GM19099 (cell line): ENCODE results near the gene LAMA2.

Experiments
- POLR2A ChIP-seq: IDR thresholded peaks from 3 replicates; pipeline ENCODE4 v1.6.1; 2011; ENCODE audit warnings: low read depth; ENCODE audit not compliant: insufficient read length; ENCODE audit errors: extremely low read depth

LAMA2 gene

DNA sequence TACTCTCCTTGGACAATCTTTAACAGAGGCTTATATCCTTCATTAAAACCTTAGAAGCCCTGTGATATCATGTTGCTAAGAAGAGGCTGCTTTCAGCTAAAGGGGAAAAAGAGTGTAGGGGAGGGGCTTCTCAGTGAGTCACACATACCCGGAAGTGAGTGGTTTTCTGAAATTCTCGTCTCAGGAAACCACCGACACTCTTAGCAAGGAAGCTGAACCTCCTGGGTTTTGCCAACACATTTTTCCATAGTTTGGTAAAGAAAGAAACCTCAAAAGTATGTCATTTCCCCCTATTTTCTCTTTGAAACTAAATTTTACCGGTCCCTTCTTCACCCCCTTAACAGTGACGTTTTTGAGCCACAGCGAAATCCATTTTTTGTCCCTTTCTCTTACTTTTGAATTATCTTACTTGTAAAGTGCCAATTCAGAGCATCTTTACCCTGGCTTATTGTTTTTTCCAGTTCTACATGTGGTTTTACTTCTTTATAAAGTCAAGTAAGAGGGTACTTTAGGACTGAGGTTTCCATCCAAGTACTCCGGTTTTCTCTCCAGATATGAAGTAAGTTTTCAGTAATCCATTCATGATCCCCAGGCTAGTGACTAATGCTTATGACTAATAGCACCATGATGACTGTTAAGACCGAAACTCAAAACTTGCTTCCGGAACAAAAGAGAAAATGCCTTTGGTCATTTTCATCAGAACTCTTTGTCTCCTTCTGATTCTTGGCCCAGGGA, 607.8 kb downstream of the LAMA2 start:
- TF ChIP-seq POLR2A, result no peak

DNA sequence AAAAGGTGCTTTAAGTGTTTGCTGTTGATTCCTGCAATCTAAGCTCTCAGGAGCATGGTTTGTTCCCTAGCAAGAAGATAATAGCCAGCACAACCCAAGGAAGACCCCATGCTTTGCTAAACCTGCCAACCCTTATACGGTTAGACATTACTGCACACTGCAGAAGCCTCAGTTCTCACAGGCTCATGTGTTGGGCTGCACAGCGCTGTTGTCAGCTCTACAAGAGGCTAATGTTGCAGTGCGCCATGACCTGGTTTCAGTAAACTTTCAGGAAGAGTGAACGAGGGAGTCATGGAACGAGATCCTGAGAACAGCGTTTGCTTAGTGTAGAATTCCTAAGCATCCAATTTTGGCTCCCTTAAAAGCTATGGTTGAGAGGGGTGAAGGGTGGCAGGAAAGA, 608.5 kb downstream of the LAMA2 start:
- no peak for TF ChIP-seq POLR2A

DNA sequence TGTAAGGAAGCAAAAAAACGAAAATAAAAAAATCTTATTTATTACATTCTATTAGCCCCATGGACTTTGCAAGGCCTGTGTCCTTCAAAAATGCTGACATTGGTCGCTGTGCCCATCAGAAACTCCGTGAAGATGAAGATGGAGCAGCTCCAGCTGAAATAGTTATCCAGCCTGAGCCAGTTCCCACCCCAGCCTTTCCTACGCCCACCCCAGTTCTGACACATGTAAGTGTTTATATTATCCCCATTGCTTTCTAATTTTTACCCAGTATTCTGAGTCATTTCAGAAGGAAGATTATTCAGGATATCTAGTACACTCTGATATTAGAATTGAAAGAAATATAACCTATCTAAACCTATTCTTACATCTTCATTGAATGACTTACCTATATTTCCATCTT, 609.3 kb downstream of the LAMA2 start:
- TF ChIP-seq POLR2A, result no peak

DNA sequence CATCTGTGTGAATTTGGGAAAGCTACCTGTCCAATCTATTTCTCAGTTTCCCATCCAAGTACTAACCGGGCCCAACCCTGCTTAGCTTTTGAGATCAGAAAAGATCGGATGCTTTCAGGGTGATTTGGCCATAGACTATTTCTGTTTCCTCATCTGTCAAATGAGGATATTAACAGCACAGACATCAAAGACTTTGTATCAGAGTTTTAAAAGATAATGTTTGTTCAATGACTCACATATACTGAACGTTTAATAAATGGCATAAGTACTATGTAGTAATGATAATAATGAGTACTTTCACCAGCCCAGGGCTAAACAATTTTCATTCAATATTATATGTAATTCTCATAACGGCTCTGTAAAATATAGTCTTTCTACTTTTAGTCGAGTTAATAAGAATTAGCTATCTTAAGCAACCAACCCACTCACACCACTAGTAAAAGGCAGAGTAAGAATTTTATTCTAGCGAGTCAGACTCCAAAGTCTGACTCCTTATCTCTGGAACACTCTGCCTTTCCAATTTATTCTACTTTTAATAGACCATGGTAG, 610.5 kb downstream of the LAMA2 start:
- no peak for TF ChIP-seq POLR2A

GRCh38 chr6:129494099-129494498, 611.2 kb downstream of the LAMA2 start:
- TF ChIP-seq POLR2A, result no peak

DNA sequence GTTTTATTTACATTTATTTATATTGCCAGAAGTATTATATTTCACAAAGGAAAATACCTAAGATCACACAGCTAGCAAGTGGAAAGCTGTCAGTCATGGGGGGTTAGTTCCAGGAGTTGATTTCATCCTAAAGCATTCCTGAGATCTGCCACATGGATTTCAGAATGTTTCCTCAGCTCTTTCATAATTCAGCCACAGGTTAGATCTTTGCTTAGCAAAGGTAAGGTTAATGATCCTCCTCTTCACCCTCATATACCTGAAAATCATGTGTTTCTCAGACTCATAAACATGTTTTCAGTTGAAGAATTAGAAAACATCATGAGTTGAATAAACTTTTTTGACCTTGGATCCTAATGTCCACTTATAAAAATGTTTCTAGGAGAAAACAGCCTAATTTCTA, 611.6 kb downstream of the LAMA2 start:
- TF ChIP-seq POLR2A, result no peak

DNA sequence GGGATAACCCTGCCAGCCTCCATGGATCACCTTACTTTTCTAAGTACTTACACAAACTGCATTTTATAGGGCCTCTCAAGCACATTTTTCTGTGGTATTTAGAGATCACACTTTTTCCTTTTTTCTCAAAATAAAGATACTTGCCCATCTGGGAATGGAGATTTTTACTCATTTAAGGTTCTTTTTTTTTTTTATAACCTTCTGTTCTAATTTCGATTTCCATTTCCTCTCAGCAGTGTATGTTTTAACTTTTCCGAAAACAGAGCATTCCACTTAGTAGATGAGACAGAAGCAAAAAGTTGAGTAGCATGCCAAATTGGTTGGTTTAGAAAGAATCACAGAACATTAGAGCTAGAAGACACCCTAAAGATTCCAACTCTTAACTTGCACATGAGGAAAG, 612.7 kb downstream of the LAMA2 start:
- no peak for TF ChIP-seq POLR2A

DNA sequence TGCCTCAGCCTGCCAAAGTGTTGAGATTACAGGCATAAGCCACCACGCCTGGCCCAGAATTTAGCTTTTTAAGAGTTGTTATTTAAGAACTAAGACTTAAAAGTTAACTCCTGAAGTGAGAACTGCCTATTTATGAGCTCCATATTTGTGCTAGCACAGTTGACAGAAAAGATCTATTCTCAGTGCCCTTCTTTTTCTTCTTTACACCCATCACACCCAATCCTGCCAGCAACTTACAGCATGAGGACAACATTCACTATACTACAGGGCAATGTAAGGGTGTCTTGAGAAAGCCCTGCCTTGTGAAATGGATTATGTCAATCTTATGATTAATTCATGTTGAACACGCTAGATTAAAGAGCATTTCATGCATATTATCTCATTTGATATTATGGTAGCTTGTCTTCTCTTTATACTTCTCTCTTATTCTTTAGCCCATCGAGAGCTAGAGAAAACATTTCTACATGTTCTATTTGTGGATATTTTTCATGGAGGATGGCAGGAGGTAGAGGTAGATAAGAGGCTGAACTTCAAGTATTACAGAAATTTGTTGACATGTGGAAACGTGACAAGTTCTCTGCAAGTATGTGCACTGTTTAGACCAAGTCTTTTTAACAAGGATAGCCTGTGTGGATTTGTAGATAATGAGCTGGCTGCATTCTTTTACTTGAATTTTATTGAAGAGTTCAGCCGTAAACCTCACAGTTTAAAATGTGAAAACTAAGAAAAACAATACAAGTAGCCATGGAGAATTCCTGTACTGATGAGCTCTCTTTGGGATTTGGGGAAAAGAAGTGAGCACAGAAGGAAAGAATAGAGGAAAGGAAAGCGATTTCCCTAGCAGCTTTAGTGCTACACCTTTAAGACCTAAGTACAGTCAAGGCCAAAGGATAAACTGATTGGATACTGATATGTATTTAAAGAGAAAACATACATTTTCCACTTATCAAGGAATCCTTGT, 614.8 kb downstream of the LAMA2 start:
- no peak for TF ChIP-seq POLR2A

DNA sequence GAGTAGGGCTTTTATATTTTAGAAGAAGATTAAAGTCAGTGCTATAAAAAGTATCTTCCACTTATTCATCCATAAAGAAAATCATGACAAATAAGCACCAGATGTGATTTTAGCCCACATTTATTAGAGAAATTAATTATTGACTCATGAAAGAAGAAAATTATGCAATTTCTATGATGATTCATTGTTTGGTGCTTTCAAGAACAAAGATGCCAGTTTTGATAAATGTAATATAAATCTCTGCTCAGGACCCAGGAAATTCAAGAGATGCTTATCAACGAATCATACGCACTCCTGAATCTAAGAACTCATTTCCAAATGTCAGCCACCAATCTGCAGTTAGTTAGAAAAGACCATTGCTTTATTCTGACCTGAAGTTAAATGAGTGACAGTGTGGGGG, 615.6 kb downstream of the LAMA2 start:
- TF ChIP-seq POLR2A, result no peak

GRCh38 chr6:129498950-129499842, 616.3 kb downstream of the LAMA2 start:
- TF ChIP-seq POLR2A, result no peak

DNA sequence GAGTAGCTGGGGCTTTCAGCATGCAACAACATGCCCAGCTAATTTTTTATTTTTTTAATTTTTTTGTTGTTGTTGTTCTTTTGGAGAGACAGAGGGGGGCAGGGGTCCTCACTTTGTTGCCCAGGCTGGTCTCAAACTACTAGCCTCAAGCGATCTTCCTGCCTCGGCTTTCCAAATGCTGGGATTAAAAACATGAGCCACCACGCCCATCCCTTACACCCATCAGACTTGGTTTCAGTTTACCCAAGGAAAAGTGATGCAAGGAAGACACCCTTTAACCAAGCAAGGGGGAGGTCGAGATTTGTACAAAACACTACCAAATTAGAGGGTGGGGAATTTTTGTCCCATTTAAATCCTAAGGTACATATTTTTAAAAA, 616.9 kb downstream of the LAMA2 start:
- TF ChIP-seq POLR2A, result no peak

GRCh38 chr6:129500958-129501739, 618.2 kb downstream of the LAMA2 start:
- TF ChIP-seq POLR2A, result no peak

GRCh38 chr6:129501740-129502660, 619.1 kb downstream of the LAMA2 start:
- no peak for TF ChIP-seq POLR2A
